Measurements from ENCODE around the gene HARS2. TPM values are rescaled to one million over a fixed set of nuclear protein-coding genes. Genes with fewer than 3 reads are reported as not detected.
"Not testable (repeated sequence)": the region's sequence is repeated elsewhere in the genome, so short reads cannot be mapped to it uniquely, and the experiment has no call there.

The HARS2 gene
- total RNA-seq, 4 donors from 2014 or later: 13.3 to 24.2 (median 22.8) TPM

DNA sequence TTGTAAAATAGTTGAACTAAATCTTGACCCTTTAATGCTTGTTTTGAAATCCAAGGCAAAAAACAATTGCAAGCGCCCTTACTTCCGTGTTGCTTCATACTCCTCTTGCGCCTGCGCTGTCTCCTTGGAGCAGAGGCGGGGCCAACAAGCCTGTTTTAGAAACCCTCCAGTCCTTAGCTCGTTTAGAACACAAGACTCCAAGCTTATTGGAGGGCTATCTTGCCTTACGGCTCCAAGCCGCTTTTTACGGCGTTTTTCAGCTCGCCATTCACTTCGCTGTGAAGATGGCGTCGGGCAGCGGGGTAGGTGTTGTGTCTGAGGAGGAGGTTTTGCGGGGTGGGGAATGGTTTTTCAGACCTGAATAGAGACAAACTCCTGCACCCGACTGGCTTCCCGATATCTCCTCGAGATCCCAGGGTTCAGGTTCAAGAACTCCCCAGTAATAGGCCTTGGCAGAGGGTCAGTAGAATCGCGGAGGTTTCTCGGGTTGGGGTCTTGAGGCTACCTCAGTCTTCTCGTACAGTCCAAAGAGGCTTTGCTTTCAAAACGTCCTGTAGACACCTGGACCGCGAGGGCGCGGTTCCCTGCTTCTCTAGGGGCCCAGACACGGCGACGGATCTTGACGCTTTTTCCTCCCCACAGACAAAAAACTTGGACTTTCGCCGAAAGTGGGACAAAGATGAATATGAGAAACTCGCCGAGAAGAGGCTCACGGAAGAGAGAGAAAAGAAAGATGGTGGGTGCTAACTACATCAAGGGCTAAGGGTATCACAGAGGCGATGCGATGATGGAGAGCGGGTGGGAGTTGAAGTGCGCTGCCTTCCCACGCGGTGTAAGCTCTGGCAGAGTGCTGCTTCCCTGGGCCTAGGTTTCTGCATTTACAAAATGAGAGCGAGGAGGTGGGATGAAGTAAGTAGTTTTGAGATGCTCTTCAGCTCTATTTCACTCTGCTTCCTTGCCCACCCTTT lies 9.2 kb downstream of the HARS2 start, which contains the start of gene ZMAT2:
ZMAT2 (plus strand) TSS at position 271 of the 968 bp plus-strand sequence; CDS start at position 285, 14 bp downstream.
- TF ChIP-seq CTCF (IDR thresholded peaks at IDR 0.05): no peak
- peak in 3 of 4 donors; percentile 41 to 75 (median 71) for TF ChIP-seq POLR2A (IDR thresholded peaks at IDR 0.05)
- intact Hi-C loops (cut with DNase I): no loop called here
- peak within 1 kb of the TSS; percentile 66 to 89 (median 76) for H3K4me3 ChIP-seq
- peaks cover 21 to 85% (median 70%) of the 10 kb centered on the region in 3 donors for H3K36me3 ChIP-seq
- H3K4me1 ChIP-seq: peaks cover 4 to 30% (median 14%) of the 10 kb centered on the region in 3 donors
- peak; percentile 75 for DNase-seq
- H3K27ac ChIP-seq: peak within 1 kb of the TSS; percentile 80 to 87 (median 81)
- 1 to 2% methylated on average over 30 to 32 of the region's 44 CpGs for WGBS, 2 donors
- no peaks in the 10 kb centered on the region for H3K27me3 ChIP-seq
- H3K9me3 ChIP-seq: no peaks in the 10 kb centered on the region

DNA sequence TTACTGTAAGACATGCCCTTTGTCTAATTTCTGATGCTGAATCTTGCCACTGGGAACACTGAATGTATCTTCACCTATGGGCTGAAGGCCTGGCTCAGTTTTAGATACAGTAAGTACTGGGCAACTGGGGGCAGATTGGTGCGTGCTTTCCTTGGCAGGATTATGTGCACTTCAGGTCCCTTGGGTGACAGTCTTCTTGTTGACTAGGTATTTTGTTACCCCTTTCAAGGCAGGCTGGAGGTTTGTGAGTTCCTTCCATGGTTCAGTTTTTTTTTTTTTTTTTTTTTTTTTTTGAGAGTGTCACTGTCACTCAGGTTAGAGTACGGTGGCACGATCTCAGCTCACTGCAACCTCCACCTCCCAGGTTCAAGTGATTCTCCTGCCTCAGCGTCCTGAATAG lies 16.6 kb downstream of the HARS2 start:
- intact Hi-C loops (cut with DNase I): no loop called here

GRCh38 chr5:140708787-140709186 lies 17.5 kb downstream of the HARS2 start:
- peaks cover 0 to 39% (median 23%) of the 10 kb centered on the region in 3 donors for H3K36me3 ChIP-seq
- DNase-seq; intact Hi-C loops (cut with DNase I); H3K27ac ChIP-seq; H3K4me3 ChIP-seq; H3K9me3 ChIP-seq; H3K27me3 ChIP-seq: not testable (repeated sequence)
- peaks cover 0 to 17% (median 0%) of the 10 kb centered on the region in 3 donors for H3K4me1 ChIP-seq
- 86 to 89% methylated on average over 9 of the region's 9 CpGs for WGBS, 2 donors

More for the DNA sequence above, 16.6 kb downstream of the HARS2 start:
- Histone ChIP-seq H3K27me3 (no peaks in the 10 kb centered on the region), H3K9me3 (no peaks in the 10 kb centered on the region), H3K36me3 (peaks cover 0 to 49% (median 33%) of the 10 kb centered on the region in 3 donors), H3K4me1 (peaks cover 0 to 18% (median 0%) of the 10 kb centered on the region in 3 donors), H3K4me3 (no peak overlapping the region), H3K27ac (no peak overlapping the region)
- no peak for TF ChIP-seq CTCF (IDR thresholded peaks at IDR 0.05)
- TF ChIP-seq POLR2A (IDR thresholded peaks at IDR 0.05): no peak
- DNase-seq: no peak
- WGBS, 2 donors: 90 to 92% methylated on average over 1 to 4 of the region's 4 CpGs

DNA sequence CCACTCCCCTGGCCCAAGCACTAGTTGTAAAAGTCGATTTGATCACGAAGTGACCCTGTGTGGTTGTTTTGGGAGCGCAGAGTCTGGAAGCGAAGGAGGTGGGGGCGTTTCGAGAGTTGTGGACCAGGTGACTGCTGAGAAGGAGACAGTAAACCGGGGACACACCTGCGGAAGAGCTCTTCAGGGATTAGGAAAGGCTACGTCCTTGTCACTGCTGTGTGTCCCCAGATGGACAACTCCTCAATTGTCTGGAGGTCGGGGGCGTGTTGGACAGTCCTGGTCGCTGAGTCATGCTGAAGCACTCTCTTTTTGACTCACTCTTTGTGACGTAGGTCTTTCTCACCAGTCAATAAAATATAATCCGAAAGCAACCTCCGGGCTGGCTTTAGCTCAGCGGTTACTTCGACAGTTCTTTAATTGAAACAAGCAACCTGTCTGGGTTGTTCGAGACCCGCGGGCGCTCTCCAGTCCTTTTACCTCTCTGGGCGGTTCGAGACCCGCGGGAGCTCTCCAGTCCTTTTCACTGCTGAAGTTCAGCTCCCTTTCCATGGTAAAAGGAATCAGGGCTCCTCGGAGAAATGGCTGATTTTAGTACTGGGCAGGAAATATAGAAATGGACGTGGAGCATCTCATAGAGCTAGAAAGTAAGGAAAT lies 19.8 kb downstream of the HARS2 start:
- DNase-seq: peak; percentile 48
- WGBS, 2 donors: 0 to 4% methylated on average over 22 to 27 of the region's 27 CpGs
- intact Hi-C loops (cut with DNase I): no loop called here

More for the DNA sequence above, 19.8 kb downstream of the HARS2 start:
- Histone ChIP-seq H3K4me3 (peak overlapping the region; percentile 40 to 85 (median 61)), H3K27me3 (no peaks in the 10 kb centered on the region), H3K36me3 (peaks cover 0 to 17% (median 2%) of the 10 kb centered on the region in 3 donors), H3K9me3 (no peaks in the 10 kb centered on the region), H3K4me1 (peaks cover 0 to 17% (median 0%) of the 10 kb centered on the region in 3 donors), H3K27ac (peak overlapping the region; percentile 80 to 98 (median 94))
- TF ChIP-seq POLR2A (IDR thresholded peaks at IDR 0.05): peak in 3 of 4 donors; percentile 22 to 51 (median 37)
- TF ChIP-seq CTCF (IDR thresholded peaks at IDR 0.05): peak in 1 of 6 experiments; percentile 4
